Hematopoietic multipotent progenitor cell treated with erythropoietin and hydrocortisone succinate and interleukin-3 and kit ligand, for 6 days (in vitro differentiated cells): ENCODE measurements around the gene FIGNL1.

ENCODE experiments used
- DNase-seq: peaks from one replicate; pipeline ENCODE4 v3.0.0-alpha.2; 2015

FIGNL1 gene

GRCh38 chr7:50394315-50394714 lies 55.8 kb downstream of the FIGNL1 start:
- DNase-seq: no peak
